Measurements from ENCODE around the gene GRN. TPM values are rescaled to one million over a fixed set of nuclear protein-coding genes. Genes with fewer than 3 reads are reported as not detected.

GRN gene
- total and polyA plus RNA-seq, 2 of the 8 experiments (the other 6 are each of a cell fraction or from before 2014, with no cell fraction given) = 108 to 387 TPM

DNA sequence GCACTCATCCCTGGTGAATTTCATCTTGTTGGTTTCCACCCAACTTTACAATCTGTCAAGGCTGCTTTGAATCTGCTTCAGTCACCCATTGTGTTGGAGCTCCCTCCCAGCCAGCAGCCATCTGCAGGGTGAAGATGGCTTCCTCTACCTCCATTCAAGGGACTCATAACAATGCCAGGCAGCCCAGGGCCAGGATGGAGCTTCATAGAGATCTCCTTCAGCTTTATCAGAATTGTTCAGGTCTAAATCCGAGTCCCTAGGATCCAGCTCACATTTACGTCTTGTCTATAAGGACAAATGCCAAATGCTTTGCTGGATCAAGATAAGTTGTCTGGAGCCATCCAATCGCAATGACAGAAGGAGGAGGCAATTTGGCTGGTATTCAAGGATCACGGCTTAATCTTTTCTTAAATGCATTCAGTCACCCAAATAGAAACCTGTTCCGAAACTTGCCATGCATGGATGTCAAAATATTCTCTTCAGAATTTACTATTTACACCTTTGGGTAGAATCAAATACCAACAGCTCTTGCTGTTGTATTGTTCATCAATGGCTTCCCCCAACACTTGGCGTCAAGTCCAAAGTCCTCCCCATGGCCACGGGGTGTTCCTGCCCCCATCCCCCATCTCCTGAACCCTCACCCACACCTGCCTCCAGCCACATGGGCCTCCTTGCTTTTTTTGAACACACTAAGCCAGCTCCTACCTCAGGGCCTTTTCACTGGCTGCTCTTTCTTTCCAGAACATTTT lies 22.3 kb downstream of the GRN start:
- 91% methylated on average over 7 of the region's 7 CpGs; no CpG with 5 or more reads in 1 of the 2 experiments for WGBS, 2 experiments (ENCODE audit: extremely low coverage in 1 of 2, insufficient coverage in 1 of 2, insufficient read length in 1 of 2, insufficient replicate concordance in 2 of 2, low coverage in 1 of 2, low lambda C conversion rate in 2 of 2, missing lambda C conversion rate in 1 of 2)
- no peak overlapping the region for H2BK12ac ChIP-seq (ENCODE audit: low read depth, low read length)
- H3K9me3 ChIP-seq (ENCODE audit: insufficient read depth in 2 of 2, low read depth in 1 of 2, low read length in 1 of 2) = no peaks in the 10 kb centered on the region
- H4K91ac ChIP-seq (replicated peaks; ENCODE audit: insufficient read length, low read length) = no peak overlapping the region
- no peaks in the 10 kb centered on the region for H3K27me3 ChIP-seq (replicated peaks in 1 of 4; ENCODE audit: control insufficient read depth in 3 of 4, extremely low read depth in 1 of 4, insufficient read depth in 3 of 4, low read length in 3 of 4)
- H3K4me3 ChIP-seq (ENCODE audit: extremely low read depth in 1 of 4, insufficient read depth in 2 of 4, low read depth in 3 of 4, low read length in 4 of 4) = no peak overlapping the region
- ChIA-PET POLR2A (ENCODE audit: partially characterized antibody) (interaction anchor here (1.3 kb wide), 1 partner anchor 191 kb away, joined by 3 read pairs; no protein-coding TSS in a partner anchor), CTCF (ENCODE audit: partially characterized antibody) (interaction anchor here (1.2 to 13.8 kb wide), 7 partner anchors 8 to 156 kb away, joined by 3 to 177 read pairs (median 8); partner anchors contain the start of gene FAM171A2)
- no peak overlapping the region for H3K4me2 ChIP-seq (ENCODE audit: insufficient read depth in 1 of 2, low read depth in 2 of 2, low read length in 2 of 2)
- no peak overlapping the region for H2BK20ac ChIP-seq (ENCODE audit: low read length)
- no peaks in the 10 kb centered on the region for H3K79me1 ChIP-seq (ENCODE audit: low read depth, low read length)
- H2BK15ac ChIP-seq (ENCODE audit: low read length) = no peak overlapping the region
- H3K4me1 ChIP-seq (replicated peaks in 1 of 4; ENCODE audit: control insufficient read depth in 3 of 4, insufficient read depth in 4 of 4, low read length in 3 of 4) = peaks cover 0 to 4% (median under 1%) of the 10 kb centered on the region in 4 experiments; a peak in 3 of 7 replicates
- DNase-seq (ENCODE audit: low read depth in 1 of 2, low spot score in 2 of 2) (no peak), FAIRE-seq (no peak)
- no peak overlapping the region for H2AK5ac ChIP-seq (ENCODE audit: low read depth, low read length)
- H3K9ac ChIP-seq (replicated peaks in 1 of 4; ENCODE audit: extremely low read depth in 1 of 4, low read depth in 3 of 4, low read length in 3 of 4) = no peak overlapping the region
- no peak overlapping the region for H3K27ac ChIP-seq (ENCODE audit: low read depth, low read length)
- H3K18ac ChIP-seq (ENCODE audit: extremely low read depth, low read length) = no peak overlapping the region
- H3K56ac ChIP-seq (replicated peaks; ENCODE audit: insufficient read length, low read depth, low read length) = no peak overlapping the region
- no peak overlapping the region for H3K4ac ChIP-seq (replicated peaks; ENCODE audit: insufficient read length, low read depth, low read length)
- H3K36me3 ChIP-seq (ENCODE audit: control insufficient read depth in 2 of 4, insufficient read depth in 4 of 4, low read length in 3 of 4) = no peaks in the 10 kb centered on the region
- no peak overlapping the region for H2BK120ac ChIP-seq (replicated peaks; ENCODE audit: low read depth, low read length)
- no peaks in the 10 kb centered on the region for H4K20me1 ChIP-seq (replicated peaks in 1 of 2; ENCODE audit: control insufficient read depth in 1 of 2, insufficient read depth in 2 of 2, low read length in 2 of 2)
- H2AFZ ChIP-seq (ENCODE audit: low read length) = no peak overlapping the region
- no peak overlapping the region for H2BK5ac ChIP-seq (ENCODE audit: low read depth, low read length)
- peaks cover 2% of the 10 kb centered on the region; the same call in 1 of the 2 replicates for H3K23me2 ChIP-seq (ENCODE audit: low read depth, low read length)
- H3K23ac ChIP-seq (ENCODE audit: insufficient read length) = no peak overlapping the region
- H3K79me2 ChIP-seq (ENCODE audit: control insufficient read depth in 1 of 2, insufficient read depth in 2 of 2, low read length in 2 of 2) = no peaks in the 10 kb centered on the region
- H3K14ac ChIP-seq (ENCODE audit: insufficient read length) = no peak overlapping the region
- H4K5ac ChIP-seq (ENCODE audit: insufficient read length, low read depth, low read length) = no peak overlapping the region
- no peak overlapping the region; the same call in 1 of the 2 replicates for H4K8ac ChIP-seq (ENCODE audit: extremely low read depth, insufficient read depth, low read length)
- no peak for TF ChIP-seq SIN3A (conservative IDR thresholded peaks at IDR 0.05 in 1 of 2, IDR thresholded peaks at IDR 0.05 in 1 of 2; ENCODE audit: low read depth in 1 of 2, low read length in 2 of 2)
- TF ChIP-seq KDM1A (IDR thresholded peaks at IDR 0.05; ENCODE audit: borderline replicate concordance, low read length) = no peak
- no peak for TF ChIP-seq SUZ12 (IDR thresholded peaks at IDR 0.05; ENCODE audit: low read length)
- no peak for TF ChIP-seq KDM4A (IDR thresholded peaks at IDR 0.05; ENCODE audit: low read depth, low read length, severe bottlenecking)
- no peak for TF ChIP-seq EP300 (IDR thresholded peaks at IDR 0.05; ENCODE audit: borderline replicate concordance in 1 of 2, low read depth in 2 of 2, low read length in 2 of 2)
- no peak for TF ChIP-seq HDAC6 (IDR thresholded peaks at IDR 0.05; ENCODE audit: low read depth, low read length)
- no peak for TF ChIP-seq TBP (IDR thresholded peaks at IDR 0.05; ENCODE audit: low read depth, low read length)
- no peak for TF ChIP-seq JUN (IDR thresholded peaks at IDR 0.05; ENCODE audit: low read depth, low read length)
- TF ChIP-seq EZH2 (IDR thresholded peaks at IDR 0.05; ENCODE audit: low read depth, low read length, severe bottlenecking) = no peak
- TF ChIP-seq, protein P1, sequence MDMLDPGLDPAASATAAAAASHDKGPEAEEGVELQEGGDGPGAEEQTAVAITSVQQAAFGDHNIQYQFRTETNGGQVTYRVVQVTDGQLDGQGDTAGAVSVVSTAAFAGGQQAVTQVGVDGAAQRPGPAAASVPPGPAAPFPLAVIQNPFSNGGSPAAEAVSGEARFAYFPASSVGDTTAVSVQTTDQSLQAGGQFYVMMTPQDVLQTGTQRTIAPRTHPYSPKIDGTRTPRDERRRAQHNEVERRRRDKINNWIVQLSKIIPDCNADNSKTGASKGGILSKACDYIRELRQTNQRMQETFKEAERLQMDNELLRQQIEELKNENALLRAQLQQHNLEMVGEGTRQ (IDR thresholded peaks at IDR 0.05; ENCODE audit: low read length) = no peak
- no peak for TF ChIP-seq BACH1 (IDR thresholded peaks at IDR 0.05; ENCODE audit: low read length)
